ENCODE results near the gene ALKBH3. TPM values are rescaled to one million over a fixed set of nuclear protein-coding genes. Genes with fewer than 3 reads are reported as not detected.

ALKBH3 gene
- total RNA-seq, 1 experiment from 2014 or later, result 18.8 TPM

DNA sequence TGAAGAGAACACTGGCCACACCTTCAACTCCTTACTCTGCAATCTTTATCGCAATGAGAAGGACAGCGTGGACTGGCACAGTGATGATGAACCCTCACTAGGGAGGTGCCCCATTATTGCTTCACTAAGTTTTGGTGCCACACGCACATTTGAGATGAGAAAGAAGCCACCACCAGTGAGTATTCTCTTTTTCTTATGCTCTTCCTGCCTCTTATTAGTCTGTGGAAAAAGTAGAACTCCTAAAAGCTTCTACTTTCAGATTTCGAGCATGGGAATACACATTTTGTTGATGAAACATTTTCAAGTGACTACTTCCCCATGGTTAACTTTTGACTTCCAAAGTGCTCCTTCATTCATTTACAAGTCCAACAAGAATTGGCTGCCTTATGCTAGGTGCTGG, 20.9 kb downstream of the ALKBH3 start:
- Histone ChIP-seq H3K14ac (ENCODE audit: insufficient read depth, low read length) (no peak overlapping the region), H3K4me2 (ENCODE audit: insufficient read depth, insufficient read length, low read length) (no peak overlapping the region), H3K23ac (ENCODE audit: insufficient read length, low read depth, low read length) (no peak overlapping the region), H2AK5ac (ENCODE audit: insufficient read length, low read length) (no peak overlapping the region), H3K18ac (ENCODE audit: insufficient read length, low read depth, low read length) (no peak overlapping the region), H4K8ac (replicated peaks; ENCODE audit: insufficient read length, low read depth, low read length) (no peak overlapping the region), H3K79me1 (ENCODE audit: insufficient read depth, low read depth, low read length, poor library complexity, severe bottlenecking) (no peaks in the 10 kb centered on the region), H3K9ac (ENCODE audit: extremely low read depth, insufficient read length, low read length) (no peak overlapping the region), H2BK120ac (ENCODE audit: low read depth, low read length, poor library complexity, severe bottlenecking) (no peak overlapping the region), H2BK12ac (ENCODE audit: insufficient read length, low read depth, low read length) (no peak overlapping the region), H3K56ac (ENCODE audit: insufficient read length, low read depth, low read length) (no peak overlapping the region), H4K91ac (ENCODE audit: insufficient read length, low read depth, low read length) (no peak overlapping the region), H3T11ph (ENCODE audit: low read length) (no peak overlapping the region), H2BK20ac (ENCODE audit: low read depth, low read length, poor library complexity, severe bottlenecking) (no peak overlapping the region), H3K23me2 (ENCODE audit: insufficient read length, low read depth, low read length, poor library complexity, severe bottlenecking) (no peaks in the 10 kb centered on the region), H4K5ac (ENCODE audit: insufficient read length, low read depth, low read length) (no peak overlapping the region), H3K27me3 (ENCODE audit: insufficient read depth, low read length) (no peaks in the 10 kb centered on the region), H3K9me3 (ENCODE audit: control insufficient read depth, low read depth, low read length) (no peaks in the 10 kb centered on the region), H3K4ac (ENCODE audit: low read depth, low read length) (no peak overlapping the region), H2BK15ac (ENCODE audit: low read depth, low read length) (no peak overlapping the region), H2AFZ (ENCODE audit: low read length) (no peak overlapping the region), H3K27ac (ENCODE audit: insufficient read length, low read depth, low read length) (no peak overlapping the region), H4K20me1 (ENCODE audit: control insufficient read depth, insufficient read depth, insufficient read length) (no peaks in the 10 kb centered on the region), H3K79me2 (ENCODE audit: insufficient read depth, low read length) (no peaks in the 10 kb centered on the region), H2BK5ac (ENCODE audit: insufficient read length, low read length) (no peak overlapping the region), H3K4me1 (ENCODE audit: insufficient read depth, low read length) (no peaks in the 10 kb centered on the region)
- H3K9me3 Mint-ChIP-seq, result no peaks in the 10 kb centered on the region; a peak in 1 of 5 replicates
- H3K4me1 Mint-ChIP-seq, result no peaks in the 10 kb centered on the region
- WGBS (ENCODE audit: extremely low coverage, insufficient read length, low lambda C conversion rate), result no CpG with 5 or more reads among the region's 4 CpGs
- no peak overlapping the region for H3K27ac Mint-ChIP-seq
- peaks cover 8 to 28% (median 25%) of the 10 kb centered on the region in 3 experiments; a peak in 6 of 7 replicates for H3K36me3 Mint-ChIP-seq (ENCODE audit: insufficient read depth in 1 of 3, low read depth in 3 of 3)
- H3K4me3 Mint-ChIP-seq, result no peak overlapping the region
- H3K27me3 Mint-ChIP-seq (ENCODE audit: low read depth), result no peaks in the 10 kb centered on the region
- no peak for DNase-seq
- TF ChIP-seq, protein P1, sequence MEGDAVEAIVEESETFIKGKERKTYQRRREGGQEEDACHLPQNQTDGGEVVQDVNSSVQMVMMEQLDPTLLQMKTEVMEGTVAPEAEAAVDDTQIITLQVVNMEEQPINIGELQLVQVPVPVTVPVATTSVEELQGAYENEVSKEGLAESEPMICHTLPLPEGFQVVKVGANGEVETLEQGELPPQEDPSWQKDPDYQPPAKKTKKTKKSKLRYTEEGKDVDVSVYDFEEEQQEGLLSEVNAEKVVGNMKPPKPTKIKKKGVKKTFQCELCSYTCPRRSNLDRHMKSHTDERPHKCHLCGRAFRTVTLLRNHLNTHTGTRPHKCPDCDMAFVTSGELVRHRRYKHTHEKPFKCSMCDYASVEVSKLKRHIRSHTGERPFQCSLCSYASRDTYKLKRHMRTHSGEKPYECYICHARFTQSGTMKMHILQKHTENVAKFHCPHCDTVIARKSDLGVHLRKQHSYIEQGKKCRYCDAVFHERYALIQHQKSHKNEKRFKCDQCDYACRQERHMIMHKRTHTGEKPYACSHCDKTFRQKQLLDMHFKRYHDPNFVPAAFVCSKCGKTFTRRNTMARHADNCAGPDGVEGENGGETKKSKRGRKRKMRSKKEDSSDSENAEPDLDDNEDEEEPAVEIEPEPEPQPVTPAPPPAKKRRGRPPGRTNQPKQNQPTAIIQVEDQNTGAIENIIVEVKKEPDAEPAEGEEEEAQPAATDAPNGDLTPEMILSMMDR (conservative IDR thresholded peaks at IDR 0.05), result no peak

All from H9 (cell line).